H1 (cell line): ENCODE data around the gene WDFY4. TPM values are rescaled to one million over a fixed set of nuclear protein-coding genes. Genes with fewer than 3 reads are reported as not detected.

Experiments
- CTCF ChIA-PET: fragments of 300-600 bp; sonication (Branson Sonifier 250); formaldehyde crosslinking; loops from one replicate; lab custom pipeline; 2021; ENCODE audit not compliant: partially characterized antibody; lab: Charles Lee
- POLR2A ChIA-PET: fragments of 300-600 bp; sonication (Branson Sonifier 250); formaldehyde crosslinking; loops from one replicate; lab custom pipeline; 2021; ENCODE audit warnings: inconsistent platforms; ENCODE audit not compliant: partially characterized antibody; lab: Charles Lee
- DNase-seq, 2 experiments: peaks; one replicate each; pipeline versions ENCODE4 v3.0.0 to v3.0.0-alpha.2; 2010 to 2022; ENCODE audit warnings: low spot score in 2 of 2, low read depth in 1 of 2, mixed read lengths in 1 of 2
- FAIRE-seq: peaks from 2 replicates; lab custom pipeline; 2011; peaks lifted over from hg19 to GRCh38; lab: Jason Lieb, UNC
- H2AFZ ChIP-seq: 2 replicates; pipeline ENCODE4 v1.8.1; 2012; ENCODE audit warnings: low read length, inconsistent platforms
- H2AK5ac ChIP-seq: 2 replicates; pipeline ENCODE4 v1.6.1; 2013; ENCODE audit warnings: low read depth, low read length
- H2BK120ac ChIP-seq: replicated peaks from 2 replicates; pipeline ENCODE3; 2013; ENCODE audit warnings: low read depth, low read length, inconsistent platforms
- H2BK12ac ChIP-seq: 2 replicates; pipeline ENCODE4 v1.6.1; 2013; ENCODE audit warnings: low read depth, low read length
- H2BK15ac ChIP-seq: 2 replicates; pipeline ENCODE4 v1.6.1; 2013; ENCODE audit warnings: low read length
- H2BK20ac ChIP-seq: 2 replicates; pipeline ENCODE4 v1.6.1; 2013; ENCODE audit warnings: low read length
- H2BK5ac ChIP-seq: 2 replicates; pipeline ENCODE4 v1.6.1; 2013; ENCODE audit warnings: low read depth, low read length
- H3K14ac ChIP-seq: 2 replicates; pipeline ENCODE4 v1.6.1; 2013; ENCODE audit warnings: inconsistent platforms; ENCODE audit not compliant: insufficient read length
- H3K18ac ChIP-seq: 2 replicates; pipeline ENCODE4 v1.6.1; 2013; ENCODE audit warnings: low read length; ENCODE audit errors: extremely low read depth
- H3K23ac ChIP-seq: 2 replicates; pipeline ENCODE4 v1.6.1; 2013; ENCODE audit warnings: inconsistent platforms; ENCODE audit not compliant: insufficient read length
- H3K23me2 ChIP-seq: 2 replicates; pipeline ENCODE4 v1.6.1; 2013; ENCODE audit warnings: low read depth, low read length
- H3K27ac ChIP-seq: 2 replicates; pipeline ENCODE4 v1.6.1; 2011; ENCODE audit warnings: low read depth, low read length, inconsistent platforms
- H3K27me3 ChIP-seq, 4 experiments: replicated peaks in 1 of 4; 1 replicate in 1 of 4; 2 replicates in 3 of 4; pipeline versions ENCODE4 v1.6.1 to v1.8.1; 2011 to 2013; ENCODE audit warnings: low read length in 3 of 4, mild to moderate bottlenecking in 3 of 4, inconsistent platforms in 2 of 4, mixed read lengths in 2 of 4, moderate library complexity in 1 of 4; ENCODE audit not compliant: control insufficient read depth in 3 of 4, insufficient read depth in 3 of 4; ENCODE audit errors: extremely low read depth in 1 of 4
- H3K36me3 ChIP-seq, 4 experiments: 2 replicates each; pipeline versions ENCODE4 v1.6.1 to v1.8.1; 2011 to 2013; ENCODE audit warnings: mild to moderate bottlenecking in 4 of 4, low read length in 3 of 4, moderate library complexity in 2 of 4, control low read depth in 1 of 4, inconsistent platforms in 1 of 4; ENCODE audit not compliant: insufficient read depth in 4 of 4, control insufficient read depth in 2 of 4
- H3K4ac ChIP-seq: replicated peaks from 2 replicates; pipeline ENCODE3; 2013; ENCODE audit warnings: low read length, low read depth, mixed read lengths, inconsistent platforms; ENCODE audit not compliant: insufficient read length
- H3K4me1 ChIP-seq, 4 experiments: replicated peaks in 1 of 4; 1 replicate in 1 of 4; 2 replicates in 3 of 4; pipeline versions ENCODE4 v1.6.1 to v1.8.1; 2011 to 2013; ENCODE audit warnings: low read length in 3 of 4, inconsistent platforms in 2 of 4, mixed read lengths in 1 of 4; ENCODE audit not compliant: insufficient read depth in 4 of 4, control insufficient read depth in 3 of 4
- H3K4me2 ChIP-seq, 2 experiments: 2 replicates each; pipeline versions ENCODE4 v1.6.1 to v1.8.1; 2011 to 2013; ENCODE audit warnings: low read depth in 2 of 2, low read length in 2 of 2, control low read depth in 1 of 2, inconsistent platforms in 1 of 2, mild to moderate bottlenecking in 1 of 2; ENCODE audit not compliant: insufficient read depth in 1 of 2
- H3K4me3 ChIP-seq, 4 experiments: fragments of 200-600, 300-600 bp in 1 of 4; sonication (generic), shearing (Covaris generic), sonication (Bioruptor Twin) in 1 of 4; 2 replicates each; pipeline versions ENCODE4 v1.5.1 to v1.8.1; 2011 to 2016; ENCODE audit warnings: low read length in 4 of 4, low read depth in 3 of 4, control low read depth in 2 of 4, inconsistent platforms in 2 of 4, mild to moderate bottlenecking in 2 of 4, mixed read lengths in 1 of 4, moderate library complexity in 1 of 4; ENCODE audit not compliant: insufficient read depth in 2 of 4; ENCODE audit errors: extremely low read depth in 1 of 4
- H3K56ac ChIP-seq: replicated peaks from 2 replicates; pipeline ENCODE3; 2013; ENCODE audit warnings: low read depth, mild to moderate bottlenecking, mixed read lengths, low read length, inconsistent platforms; ENCODE audit not compliant: insufficient read length
- H3K79me1 ChIP-seq: 2 replicates; pipeline ENCODE4 v1.6.1; 2013; ENCODE audit warnings: low read depth, low read length, control low read depth
- H3K79me2 ChIP-seq, 2 experiments: 2 replicates each; pipeline versions ENCODE4 v1.6.1 to v1.8.1; 2012 to 2013; ENCODE audit warnings: low read length in 2 of 2, mild to moderate bottlenecking in 2 of 2, inconsistent platforms in 1 of 2; ENCODE audit not compliant: insufficient read depth in 2 of 2, control insufficient read depth in 1 of 2
- H3K9ac ChIP-seq, 4 experiments: replicated peaks in 1 of 4; 1 replicate in 1 of 4; 2 replicates in 3 of 4; pipeline versions ENCODE4 v1.6.1 to v1.8.1; 2011 to 2013; ENCODE audit warnings: low read depth in 3 of 4, low read length in 3 of 4, control low read depth in 2 of 4, mild to moderate bottlenecking in 2 of 4, moderate library complexity in 2 of 4, inconsistent platforms in 1 of 4; ENCODE audit errors: extremely low read depth in 1 of 4
- H3K9me3 ChIP-seq, 2 experiments: 2 replicates each; pipeline versions ENCODE4 v1.6.1 to v1.8.1; 2012 to 2013; ENCODE audit warnings: mild to moderate bottlenecking in 2 of 2, moderate library complexity in 2 of 2, control low read depth in 1 of 2, inconsistent platforms in 1 of 2, low read depth in 1 of 2, low read length in 1 of 2, mixed read lengths in 1 of 2; ENCODE audit not compliant: insufficient read depth in 2 of 2
- H4K20me1 ChIP-seq, 2 experiments: replicated peaks in 1 of 2; 2 replicates each; pipeline versions ENCODE3 to v1.8.1; 2011 to 2013; ENCODE audit warnings: inconsistent platforms in 2 of 2, low read length in 2 of 2, mild to moderate bottlenecking in 1 of 2; ENCODE audit not compliant: insufficient read depth in 2 of 2, control insufficient read depth in 1 of 2
- H4K5ac ChIP-seq: 2 replicates; pipeline ENCODE4 v1.6.1; 2013; ENCODE audit warnings: low read length, low read depth, mixed read lengths, inconsistent platforms; ENCODE audit not compliant: insufficient read length
- H4K8ac ChIP-seq: 2 replicates; pipeline ENCODE4 v1.8.0; 2013; ENCODE audit warnings: mild to moderate bottlenecking, moderate library complexity, low read length, inconsistent platforms; ENCODE audit not compliant: insufficient read depth; ENCODE audit errors: extremely low read depth
- H4K91ac ChIP-seq: replicated peaks from 2 replicates; pipeline ENCODE3; 2013; ENCODE audit warnings: low read length, mixed read lengths, inconsistent platforms; ENCODE audit not compliant: insufficient read length
- EP300 ChIP-seq, 2 experiments: IDR thresholded peaks; 1 replicate in 1 of 2; 2 replicates in 1 of 2; pipeline ENCODE4 v1.6.1; 2011 to 2012; ENCODE audit warnings: low read depth in 2 of 2, low read length in 2 of 2, mild to moderate bottlenecking in 2 of 2, borderline replicate concordance in 1 of 2, inconsistent platforms in 1 of 2, moderate library complexity in 1 of 2
- KDM5A ChIP-seq: fragments of 200-600 bp; IDR thresholded peaks from 2 replicates; pipeline ENCODE4 v1.7.1; 2012; ENCODE audit warnings: mild to moderate bottlenecking, low read length, inconsistent platforms, mixed read lengths
- MAFK ChIP-seq: IDR thresholded peaks from 2 replicates; pipeline ENCODE4 v1.6.1; 2012; ENCODE audit warnings: low read depth, mild to moderate bottlenecking, improper control_type of control experiment, low read length
- SAP30 ChIP-seq: fragments of 300-600 bp; sonication (generic); IDR thresholded peaks from 2 replicates; pipeline ENCODE4 v1.7.1; 2012; ENCODE audit warnings: low read length, moderate library complexity, mild to moderate bottlenecking, inconsistent platforms; ENCODE audit not compliant: insufficient read depth, insufficient replicate concordance
- SIN3A ChIP-seq, 2 experiments: IDR thresholded peaks in 1 of 2; conservative IDR thresholded peaks in 1 of 2; 2 replicates each; pipeline ENCODE4 v1.6.1; 2011 to 2012; ENCODE audit warnings: low read length in 2 of 2, improper control_type of control experiment in 1 of 2, low read depth in 1 of 2, mild to moderate bottlenecking in 1 of 2
- TCF12 ChIP-seq: IDR thresholded peaks from 2 replicates; pipeline ENCODE4 v1.6.1; 2011; ENCODE audit warnings: low read depth, mild to moderate bottlenecking, low read length
- WGBS, 2 experiments: shearing (Covaris generic) in 1 of 2; methylation state at CpG; one replicate each; pipeline versions ENCODE4 v1.1.6 to v1.1.7; 2013 to 2015; ENCODE audit warnings: low lambda C conversion rate in 2 of 2, mixed read lengths in 2 of 2, inconsistent platforms in 1 of 2, low coverage in 1 of 2, missing lambda C conversion rate in 1 of 2; ENCODE audit not compliant: insufficient replicate concordance in 2 of 2, insufficient coverage in 1 of 2, insufficient read length in 1 of 2; ENCODE audit errors: extremely low coverage in 1 of 2, missing lambda C conversion rate in 1 of 2; 5-methylcytosine and 5-hydroxymethylcytosine counted together
- polyA plus RNA-seq, 7 experiments: library from polyadenylated mRNA; depleted of rRNA in 3 of 7; stranded (reverse) in 5 of 7; unstranded in 2 of 7; fragments of >200 nt in 5 of 7; fragments of 200-250 nt in 2 of 7; gene quantifications; 1 replicate in 5 of 7; 2 replicates in 1 of 7; 4 replicates in 1 of 7; pipeline versions ENCODE4 v1.2.1 to v1.2.3, GENCODE V29; 2011 to 2013; ENCODE audit warnings: missing spikeins in 2 of 7, mixed read lengths in 2 of 7
- total RNA-seq: library from RNA; stranded (reverse); fragmentation: NEBNext Ultra II Directional; extraction: Animal tissue kit (Norgen Biotek cat#: 25700); gene quantifications from 2 replicates; pipeline ENCODE4 v1.2.1, GENCODE V29; 2021
- TF ChIP-seq, protein P1 (sequence below): IDR thresholded peaks from 2 replicates; pipeline ENCODE4 v1.6.1; 2012; ENCODE audit warnings: inconsistent platforms

Gene WDFY4
- total and polyA plus RNA-seq, 2 of the 8 experiments (the other 6 are each of a cell fraction or from before 2014, with no cell fraction given) = not detected

DNA sequence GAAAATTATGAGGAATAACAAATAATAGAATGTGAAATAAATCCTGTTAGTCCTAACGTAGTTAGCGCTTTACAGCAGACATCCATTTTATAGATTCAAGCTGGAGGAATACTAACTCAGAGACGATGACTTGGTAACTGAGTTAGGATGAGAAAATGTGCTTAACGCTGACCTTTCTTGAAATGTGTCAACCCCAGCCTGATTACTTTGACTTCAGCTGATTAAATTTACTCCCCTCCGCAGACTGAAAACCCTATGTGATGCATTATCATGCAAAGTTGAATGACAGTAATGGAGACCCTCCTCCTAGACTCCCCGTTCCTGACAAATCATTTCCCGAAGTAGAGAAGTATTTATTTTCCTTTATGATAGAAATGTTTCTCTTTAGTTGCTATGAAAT, 54.5 kb downstream of the WDFY4 start:
- H3K9me3 ChIP-seq = no peaks in the 10 kb centered on the region
- 91% methylated on average over 7 of the region's 7 CpGs; no CpG with 5 or more reads in 1 of the 2 experiments for WGBS, 2 experiments
- H4K8ac ChIP-seq = no peak overlapping the region
- H3K14ac ChIP-seq = no peak overlapping the region
- H3K23ac ChIP-seq = no peak overlapping the region
- H3K27me3 ChIP-seq = no peaks in the 10 kb centered on the region
- H2BK5ac ChIP-seq = no peak overlapping the region
- H2AK5ac ChIP-seq = no peak overlapping the region
- no peak overlapping the region for H3K9ac ChIP-seq
- no peak overlapping the region for H2AFZ ChIP-seq
- DNase-seq (no peak), FAIRE-seq (no peak)
- no peak overlapping the region for H2BK20ac ChIP-seq
- no peaks in the 10 kb centered on the region for H3K36me3 ChIP-seq
- H3K23me2 ChIP-seq = no peaks in the 10 kb centered on the region
- no peak overlapping the region for H3K4me2 ChIP-seq
- no peaks in the 10 kb centered on the region for H3K79me2 ChIP-seq
- H3K27ac ChIP-seq = no peak overlapping the region
- H3K4me3 ChIP-seq = no peak overlapping the region
- no peak overlapping the region for H2BK15ac ChIP-seq
- POLR2A ChIA-PET = no interaction called here
- CTCF ChIA-PET = interaction anchor here (1.3 kb wide), 1 partner anchor 82 kb away, joined by 5 read pairs; no protein-coding TSS in a partner anchor
- H3K56ac ChIP-seq = no peak overlapping the region
- no peaks in the 10 kb centered on the region for H3K4me1 ChIP-seq
- H2BK12ac ChIP-seq = no peak overlapping the region
- no peak overlapping the region for H4K5ac ChIP-seq
- no peak overlapping the region for H4K91ac ChIP-seq
- no peak for TF ChIP-seq EP300 (IDR thresholded peaks at IDR 0.05; ENCODE audit: borderline replicate concordance in 1 of 2, low read depth in 2 of 2, low read length in 2 of 2)
- no peak for TF ChIP-seq MAFK
- TF ChIP-seq KDM5A = no peak
- TF ChIP-seq TCF12 = no peak
- TF ChIP-seq SIN3A (conservative IDR thresholded peaks at IDR 0.05 in 1 of 2, IDR thresholded peaks at IDR 0.05 in 1 of 2; ENCODE audit: low read depth in 1 of 2, low read length in 2 of 2) = no peak
- TF ChIP-seq SAP30 = no peak
- TF ChIP-seq, protein P1, sequence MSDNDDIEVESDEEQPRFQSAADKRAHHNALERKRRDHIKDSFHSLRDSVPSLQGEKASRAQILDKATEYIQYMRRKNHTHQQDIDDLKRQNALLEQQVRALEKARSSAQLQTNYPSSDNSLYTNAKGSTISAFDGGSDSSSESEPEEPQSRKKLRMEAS = no peak
- H3K79me1 ChIP-seq = no peaks in the 10 kb centered on the region
- no peaks in the 10 kb centered on the region for H4K20me1 ChIP-seq
- H2BK120ac ChIP-seq = no peak overlapping the region
- H3K18ac ChIP-seq = no peak overlapping the region
- H3K4ac ChIP-seq = no peak overlapping the region
